ENCODE results near the gene MMRN2. TPM values are rescaled to one million over a fixed set of nuclear protein-coding genes. Genes with fewer than 3 reads are reported as not detected.

MMRN2 gene
- total RNA-seq, 1 experiment from 2014 or later: 8.3 TPM

GRCh38 chr10:86899670-86900276 lies 57.6 kb downstream of the MMRN2 start:
- H3K27me3 ChIP-seq (ENCODE audit: insufficient read depth, low read length): no peaks in the 10 kb centered on the region
- H3K9me3 ChIP-seq (ENCODE audit: control insufficient read depth in 1 of 2, insufficient read depth in 1 of 2, low read depth in 1 of 2, low read length in 2 of 2): no peaks in the 10 kb centered on the region
- ATAC-seq: peak; percentile 81
- ChIA-PET POLR2A (no interaction called here), CTCF (interaction anchor here (1.4 to 1.9 kb wide), 5 partner anchors 12 to 209 kb away, joined by 4 to 9 read pairs (median 4); no protein-coding TSS in a partner anchor), RAD21 (ENCODE audit: low non-redundant PET in 1 of 2, low total read pairs in 2 of 2, uncharacterized antibody in 2 of 2, unreplicated experiment in 2 of 2) (no interaction called here)
- H3K9me2 ChIP-seq (ENCODE audit: insufficient read depth): no peaks in the 10 kb centered on the region
- H3K4me2 ChIP-seq (ENCODE audit: low read length): no peak overlapping the region
- no TSS peak for BruUV-seq (replicated peaks)
- TF ChIP-seq RAD21 (IDR thresholded peaks at IDR 0.05; ENCODE audit: low read depth) (peak; percentile 79), ZBTB33 (IDR thresholded peaks at IDR 0.05; ENCODE audit: extremely low read depth, insufficient replicate concordance, low read length) (no peak), POLR2AphosphoS5 (IDR thresholded peaks at IDR 0.05; ENCODE audit: low read depth, low read length) (no peak), CTCF (IDR thresholded peaks at IDR 0.05 in 2 of 3, conservative IDR thresholded peaks at IDR 0.05 in 1 of 3; ENCODE audit: borderline replicate concordance in 1 of 3, insufficient read depth in 1 of 3, low read depth in 2 of 3, low read length in 2 of 3) (peak; percentile 66 to 85 (median 71)), ZNF274 (IDR thresholded peaks at IDR 0.05; ENCODE audit: low read depth, low read length) (no peak), FOSL1 (IDR thresholded peaks at IDR 0.05; ENCODE audit: low read depth) (no peak), SP1 (IDR thresholded peaks at IDR 0.05; ENCODE audit: low read depth) (no peak), EZH2phosphoT487 (IDR thresholded peaks at IDR 0.05; ENCODE audit: borderline replicate concordance) (no peak), REST (IDR thresholded peaks at IDR 0.05; ENCODE audit: low read depth) (no peak), EGR1 (IDR thresholded peaks at IDR 0.05; ENCODE audit: low read depth) (no peak)
- H2AFZ ChIP-seq (ENCODE audit: low read depth, low read length, poor library complexity, severe bottlenecking): no peak overlapping the region
- H3K79me2 ChIP-seq (ENCODE audit: insufficient read depth, low read length): no peaks in the 10 kb centered on the region
- H3K27ac ChIP-seq (ENCODE audit: low read depth, low read length): no peak overlapping the region
- DNase-seq (ENCODE audit: low read depth, low spot score): peak; percentile 39
- peaks cover 5 to 16% of the 10 kb centered on the region in 2 experiments; a peak in 3 of 4 replicates for H3K36me3 ChIP-seq (ENCODE audit: control insufficient read depth in 1 of 2, insufficient read depth in 2 of 2, low read length in 2 of 2)
- H3K4me1 ChIP-seq (ENCODE audit: control insufficient read depth in 1 of 2, insufficient read depth in 2 of 2, low read length in 2 of 2): no peaks in the 10 kb centered on the region
- H3K9ac ChIP-seq (ENCODE audit: low read length): no peak overlapping the region
- H4K20me1 ChIP-seq (ENCODE audit: insufficient read depth): no peaks in the 10 kb centered on the region
- no peak overlapping the region for H3K4me3 ChIP-seq (replicated peaks in 1 of 2; ENCODE audit: low read depth in 1 of 2, low read length in 2 of 2)
- intact Hi-C loops (cut with micrococcal nuclease): loop anchor here (1.0 to 10.0 kb wide), 3 partner anchors 187 to 305 kb away; no protein-coding TSS in a partner anchor
